Heart right ventricle (tissue), 16 donors: ENCODE data around the gene CD226. TPM values are rescaled to one million over a fixed set of nuclear protein-coding genes. Genes with fewer than 3 reads are reported as not detected.

Source experiments
- ATAC-seq, 8 donors: fragments of 200-7000 bp; cut with Tn5 transposase; one replicate each; pipeline ENCODE4 v1.9.1; 2020; ENCODE audit warnings: mild to moderate bottlenecking in 8 of 8, moderate library complexity in 8 of 8, moderate number of reproducible peaks in 1 of 8
- DNase-seq, 2 donors: peaks; one replicate each; pipeline ENCODE4 v3.0.0-alpha.2; 2020
- H3K27ac ChIP-seq, 10 donors: fragments of 200-600 bp; sonication (generic) in 2 of 10; one replicate each; pipeline versions ENCODE4 v1.5.0 to v1.8.0; 2020 to 2022; ENCODE audit warnings: mild to moderate bottlenecking in 3 of 10
- H3K27me3 ChIP-seq, 7 donors: fragments of 200-600 bp; one replicate each; pipeline ENCODE4 v1.8.0; 2021 to 2022; ENCODE audit warnings: mild to moderate bottlenecking in 2 of 7
- H3K36me3 ChIP-seq, 9 donors: fragments of 200-600 bp; sonication (generic) in 1 of 9; one replicate each; pipeline versions ENCODE4 v1.5.0 to v1.8.0; 2020 to 2022; ENCODE audit warnings: mild to moderate bottlenecking in 2 of 9
- H3K4me1 ChIP-seq, 9 donors: fragments of 200-600 bp; sonication (generic) in 1 of 9; one replicate each; pipeline versions ENCODE4 v1.5.0 to v1.8.0; 2020 to 2022; ENCODE audit warnings: mild to moderate bottlenecking in 4 of 9
- H3K4me3 ChIP-seq, 10 donors: fragments of 200-600 bp; sonication (generic) in 2 of 10; one replicate each; pipeline versions ENCODE4 v1.5.0 to v1.8.0; 2020 to 2022; ENCODE audit warnings: mild to moderate bottlenecking in 7 of 10, moderate library complexity in 2 of 10
- H3K9me3 ChIP-seq, 11 donors: fragments of 200-600 bp in 10 of 11; sonication (generic) in 2 of 11; one replicate each; pipeline versions ENCODE4 v1.5.0 to v1.8.0; 2013 to 2022; ENCODE audit warnings: mild to moderate bottlenecking in 2 of 11, control low read depth in 1 of 11, moderate library complexity in 1 of 11
- WGBS, 2 donors: extraction: QIAGEN DNeasy Blood & Tissue Kit; methylation state at CpG; one replicate each; pipeline ENCODE4 v1.1.7; 2013; ENCODE audit warnings: inconsistent platforms in 1 of 2; 5-methylcytosine and 5-hydroxymethylcytosine counted together
- intact Hi-C, 10 donors: fragments of 100-400 bp; cut with DNase I; formaldehyde crosslinking; loops; one replicate each; pipeline versions ENCODE4 v1.11.1 to v1.14.2; 2022
- polyA plus RNA-seq, 2 donors: library from polyadenylated mRNA; stranded (reverse); fragments of 200-250 nt; gene quantifications; one replicate each; pipeline ENCODE4 v1.2.3, GENCODE V29; 2013
- total RNA-seq, 10 donors: library from RNA; stranded (reverse); fragmentation: NEBNext Ultra II Directional in 3 of 10; extraction: Animal tissue kit (Norgen Biotek cat#: 25700) in 3 of 10; gene quantifications; one replicate each; pipeline versions ENCODE4 v1.2.1 to v1.2.4, GENCODE V29; 2021 to 2023
- TF ChIP-seq, protein P1 (sequence below), 9 donors: fragments of 200-600 bp; sonication (generic) in 2 of 9; IDR thresholded peaks; one replicate each; pipeline versions ENCODE4 v1.5.0 to v1.8.0; 2021 to 2022; ENCODE audit warnings: antibody characterized with exemption in 9 of 9, mild to moderate bottlenecking in 5 of 9, moderate library complexity in 1 of 9
- donor health status: Arrhythmogenic right ventricular cardiomyopathy.
- donor health status: ischemic (EF 13 %, LVEDD 7.1; RV severe dilation, severe dysfunction).
- donor health status: healthy with polysubstance abuse.
- donor health status: DM: no; HTN: yes; CAD: no.
- donor health status: DM: no; HTN: no; CAD: no.
- donor health status: ischemic (EF 25% LVEDD 6.9; RV normal size, moderate dysfunction).
- donor health status: ischemic (EF 25% LVEDD 5.7; RV mildly dilated, moderate dysfunction).
- donor health status: healthy.
- donor health status: DM: yes; HTN: yes; CAD: no.
- donor health status: Ischemic cardiomyopathy.
- donor health status: ischemic (EF 35%, LVEDD 5.7; RV mildly dilated, moderate dysfunction).
- donor health status: nonischemic (EF 11% LVEDD 7.7; RV severe dilation, severe dysfunction).
- donor health status: DM: yes; HTN: yes; CAD: no.
- donor health status: PGD.
- donor health status: ischemic (EF 29% LVEDD 5.4; RV normal size, mild dysfunction).
- donor health status: nonischemic (EF 23%, LVEDD 6.1; RV moderate dilation, normal function).

CD226 gene
- total and polyA plus RNA-seq, 12 donors = 0.19 to 4.1 (median 0.98) TPM

DNA sequence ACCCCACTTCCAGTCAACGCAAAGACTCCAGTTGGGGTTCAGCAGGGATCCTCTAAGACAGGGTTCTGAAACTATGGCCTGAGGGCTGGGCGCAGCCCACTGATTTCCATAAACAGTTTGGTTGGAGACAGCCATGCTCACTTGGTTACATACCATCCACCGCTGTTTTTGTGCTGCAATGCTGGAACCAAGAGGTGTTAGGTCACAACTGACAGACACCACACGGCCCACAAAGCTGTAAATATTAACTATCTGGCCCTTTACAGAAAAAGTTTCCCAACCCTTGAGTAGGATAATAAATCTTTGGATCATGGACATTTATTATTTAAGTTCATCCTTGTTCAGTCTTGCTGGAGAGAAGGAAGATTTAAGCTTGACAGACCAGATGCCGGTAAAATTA lies 8.4 kb upstream of the CD226 start:
- Histone ChIP-seq H3K9me3 (peaks cover 0 to 5% (median 0%) of the 10 kb centered on the region in 11 donors), H3K4me1 (peaks cover 0 to 20% (median 0%) of the 10 kb centered on the region in 9 donors), H3K36me3 (no peaks in the 10 kb centered on the region), H3K27me3 (no peaks in the 10 kb centered on the region), H3K4me3 (peak overlapping the region in 1 of 10 donors; percentile 35), H3K27ac (peak overlapping the region in 1 of 10 donors; percentile 67)
- intact Hi-C loops = no loop called here
- no peak for DNase-seq
- TF ChIP-seq, protein P1, sequence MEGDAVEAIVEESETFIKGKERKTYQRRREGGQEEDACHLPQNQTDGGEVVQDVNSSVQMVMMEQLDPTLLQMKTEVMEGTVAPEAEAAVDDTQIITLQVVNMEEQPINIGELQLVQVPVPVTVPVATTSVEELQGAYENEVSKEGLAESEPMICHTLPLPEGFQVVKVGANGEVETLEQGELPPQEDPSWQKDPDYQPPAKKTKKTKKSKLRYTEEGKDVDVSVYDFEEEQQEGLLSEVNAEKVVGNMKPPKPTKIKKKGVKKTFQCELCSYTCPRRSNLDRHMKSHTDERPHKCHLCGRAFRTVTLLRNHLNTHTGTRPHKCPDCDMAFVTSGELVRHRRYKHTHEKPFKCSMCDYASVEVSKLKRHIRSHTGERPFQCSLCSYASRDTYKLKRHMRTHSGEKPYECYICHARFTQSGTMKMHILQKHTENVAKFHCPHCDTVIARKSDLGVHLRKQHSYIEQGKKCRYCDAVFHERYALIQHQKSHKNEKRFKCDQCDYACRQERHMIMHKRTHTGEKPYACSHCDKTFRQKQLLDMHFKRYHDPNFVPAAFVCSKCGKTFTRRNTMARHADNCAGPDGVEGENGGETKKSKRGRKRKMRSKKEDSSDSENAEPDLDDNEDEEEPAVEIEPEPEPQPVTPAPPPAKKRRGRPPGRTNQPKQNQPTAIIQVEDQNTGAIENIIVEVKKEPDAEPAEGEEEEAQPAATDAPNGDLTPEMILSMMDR (IDR thresholded peaks at IDR 0.05) = no peak
- no peak for ATAC-seq
- 89 to 91% methylated on average over 5 of the region's 5 CpGs for WGBS, 2 donors

DNA sequence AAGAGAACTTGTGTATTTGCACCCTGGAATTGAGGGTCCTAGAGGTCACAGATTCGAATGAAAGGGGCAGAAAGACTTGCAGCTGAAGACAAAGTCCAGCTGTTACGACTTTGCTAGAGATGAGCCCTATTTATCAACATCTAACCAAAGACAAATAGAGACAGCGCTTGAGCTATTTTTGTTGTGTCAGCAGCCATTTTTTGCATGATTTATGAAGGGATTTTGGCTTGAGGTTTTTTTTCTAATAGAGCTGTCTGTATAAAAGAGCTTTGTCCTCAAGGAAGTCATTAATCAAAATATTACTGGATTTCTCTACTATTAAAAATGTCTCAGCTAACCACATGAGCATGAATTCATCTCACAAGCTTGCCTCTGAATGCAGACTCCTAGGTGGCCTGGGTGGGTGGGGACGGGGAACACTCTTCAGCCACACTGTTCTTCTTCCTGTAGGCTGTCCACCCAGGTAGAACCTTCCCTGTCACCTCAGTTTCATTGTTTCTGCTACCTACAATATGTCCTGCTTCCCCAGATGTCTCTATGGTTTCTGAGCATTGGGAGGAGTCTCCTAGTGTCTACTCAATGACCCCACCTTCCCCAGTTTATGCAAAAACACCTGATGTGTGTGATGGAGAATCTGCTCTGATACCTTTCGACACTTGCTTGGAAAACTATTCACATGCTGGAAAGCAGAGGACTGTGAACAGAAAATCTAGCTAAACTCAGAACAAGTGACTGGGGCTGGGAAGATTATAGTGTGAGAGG lies 7.2 kb upstream of the CD226 start:
- Histone ChIP-seq H3K36me3 (no peaks in the 10 kb centered on the region), H3K9me3 (peaks cover 0 to 5% (median 0%) of the 10 kb centered on the region in 11 donors), H3K4me3 (peak overlapping the region in 1 of 10 donors; percentile 35), H3K27ac (peak overlapping the region in 1 of 10 donors; percentile 52), H3K4me1 (peaks cover 0 to 24% (median 0%) of the 10 kb centered on the region in 9 donors), H3K27me3 (no peaks in the 10 kb centered on the region)
- no peak for DNase-seq
- TF ChIP-seq, protein P1 (IDR thresholded peaks at IDR 0.05) = no peak
- ATAC-seq = no peak
- WGBS, 2 donors = 77% methylated on average over 5 of the region's 5 CpGs
- intact Hi-C loops = no loop called here

DNA sequence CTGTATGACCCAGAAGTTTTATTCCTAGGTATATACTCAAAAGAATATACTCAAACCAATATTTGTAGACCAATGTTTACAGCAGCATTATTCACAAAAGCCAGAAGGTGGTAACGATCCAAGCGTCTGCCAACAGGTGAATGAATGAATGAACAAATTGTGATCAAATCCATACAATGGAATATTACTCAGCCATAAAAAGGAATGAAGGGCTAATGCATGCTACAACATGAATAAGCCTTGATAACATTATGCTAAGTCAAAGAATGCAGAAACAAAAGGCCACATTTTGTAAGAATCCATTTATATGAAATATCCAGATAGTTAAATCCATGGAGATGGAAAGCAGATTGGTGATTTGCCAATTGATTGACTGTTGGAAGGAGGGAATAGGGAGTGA lies 5.5 kb upstream of the CD226 start:
- intact Hi-C loops = no loop called here
- TF ChIP-seq, protein P1 (IDR thresholded peaks at IDR 0.05) = no peak
- no peak for ATAC-seq
- 97 to 99% methylated on average over 2 of the region's 2 CpGs for WGBS, 2 donors
- H3K36me3 ChIP-seq = no peaks in the 10 kb centered on the region
- no peaks in the 10 kb centered on the region for H3K27me3 ChIP-seq
- no peak for DNase-seq
- H3K9me3 ChIP-seq = peaks cover 0 to 5% (median 0%) of the 10 kb centered on the region in 11 donors
- peaks cover 0 to 30% (median 0%) of the 10 kb centered on the region in 9 donors for H3K4me1 ChIP-seq
- no peak overlapping the region for H3K27ac ChIP-seq
- no peak overlapping the region for H3K4me3 ChIP-seq

DNA sequence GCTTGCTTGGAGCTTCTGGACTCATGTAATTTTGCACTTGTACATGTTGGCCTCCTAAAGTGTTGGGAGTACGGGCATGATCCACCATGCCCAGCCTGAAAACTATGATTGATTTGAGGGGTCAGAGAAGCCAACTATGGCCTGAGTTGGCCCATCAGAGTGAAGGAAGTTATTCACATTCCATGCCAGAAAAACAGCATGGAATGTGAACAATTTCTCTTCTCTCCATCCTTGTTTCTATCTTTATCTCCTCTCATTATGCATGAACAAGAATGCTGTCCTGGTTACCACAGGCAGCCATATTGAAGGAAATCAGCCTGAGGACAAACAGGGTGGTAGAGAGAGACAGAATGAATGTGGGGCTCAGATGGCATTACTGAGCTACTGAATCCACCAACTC lies 3.5 kb upstream of the CD226 start:
- H3K4me1 ChIP-seq = peaks cover 0 to 32% (median 3%) of the 10 kb centered on the region in 9 donors
- TF ChIP-seq, protein P1 (IDR thresholded peaks at IDR 0.05) = no peak
- no peaks in the 10 kb centered on the region for H3K27me3 ChIP-seq
- intact Hi-C loops = no loop called here
- H3K27ac ChIP-seq = no peak overlapping the region
- no peak for DNase-seq
- peaks cover 0 to 5% (median 0%) of the 10 kb centered on the region in 11 donors for H3K9me3 ChIP-seq
- no peak overlapping the region for H3K4me3 ChIP-seq
- ATAC-seq = no peak
- 79 to 88% methylated on average over 1 of the region's 1 CpG for WGBS, 2 donors
- no peaks in the 10 kb centered on the region for H3K36me3 ChIP-seq
